Panc1 (cell line): Measurements from ENCODE around the gene MTHFSD. TPM values are rescaled to one million over a fixed set of nuclear protein-coding genes. Genes with fewer than 3 reads are reported as not detected.

Experiments
- ATAC-seq: fragments of 200-7000 bp; cut with Tn5 transposase; 2 replicates; pipeline ENCODE4 v1.9.1; 2020; ENCODE audit warnings: mild to moderate bottlenecking, moderate library complexity
- BruUV-seq: library from RNA; stranded (reverse); fragments of 400-500 nt; replicated peaks from 2 replicates; lab custom pipeline; 2021; lab: Mats Ljungman, UMichigan
- CTCF ChIA-PET: fragments of 300-600 bp; sonication (Branson Sonifier 250); formaldehyde crosslinking; loops from one replicate; lab custom pipeline; 2022; ENCODE audit warnings: antibody characterized with exemption; lab: Charles Lee
- POLR2A ChIA-PET: fragments of 300-600 bp; sonication (Branson Sonifier 250); formaldehyde crosslinking; loops from one replicate; lab custom pipeline; 2022; ENCODE audit warnings: antibody characterized with exemption; lab: Charles Lee
- DNase-seq: peaks from one replicate; pipeline ENCODE4 v3.0.0-alpha.2; 2010; ENCODE audit warnings: low read depth, low spot score
- H3K27ac ChIP-seq: 2 replicates; pipeline ENCODE4 v1.5.1; 2011; ENCODE audit warnings: mild to moderate bottlenecking, low read length, inconsistent platforms
- H3K27me3 ChIP-seq: fragments of 200-500 bp; sonication (Bioruptor generic); 2 replicates; pipeline ENCODE4 v1.6.0; 2014; ENCODE audit warnings: low read length, inconsistent platforms; ENCODE audit not compliant: control insufficient read depth, insufficient read depth
- H3K36me3 ChIP-seq: fragments of 200-500 bp; sonication (Bioruptor generic); 2 replicates; pipeline ENCODE4 v1.5.1; 2014; ENCODE audit warnings: inconsistent platforms, mild to moderate bottlenecking, low read length, moderate library complexity; ENCODE audit not compliant: control insufficient read depth, insufficient read depth
- H3K4me1 ChIP-seq: 2 replicates; pipeline ENCODE4 v1.5.1; 2011; ENCODE audit warnings: inconsistent platforms, mild to moderate bottlenecking, low read length, moderate library complexity; ENCODE audit not compliant: control insufficient read depth, insufficient read depth
- H3K4me3 ChIP-seq, 2 experiments: 2 replicates each; pipeline ENCODE4 v1.5.1; 2011 to 2012; ENCODE audit warnings: low read depth in 2 of 2, low read length in 2 of 2, mild to moderate bottlenecking in 2 of 2, inconsistent platforms in 1 of 2, moderate library complexity in 1 of 2
- H3K9me3 ChIP-seq: fragments of 200-500 bp; sonication (Bioruptor generic); 2 replicates; pipeline ENCODE4 v1.5.1; 2014; ENCODE audit warnings: low read depth, mild to moderate bottlenecking, inconsistent platforms, low read length, moderate library complexity; ENCODE audit not compliant: control insufficient read depth, insufficient read depth
- CTCF ChIP-seq: fragments of 450-650 bp; IDR thresholded peaks from 2 replicates; pipeline ENCODE4 v1.5.1; 2017; ENCODE audit warnings: mild to moderate bottlenecking
- POLR2AphosphoS5 ChIP-seq: IDR thresholded peaks from 2 replicates; pipeline ENCODE4 v1.6.1; 2012; ENCODE audit warnings: mild to moderate bottlenecking, low read depth, low read length, moderate library complexity
- REST ChIP-seq, 2 experiments: IDR thresholded peaks; 2 replicates each; pipeline ENCODE4 v1.6.1; 2011 to 2012; ENCODE audit warnings: low read depth in 2 of 2, control low read depth in 1 of 2, low read length in 1 of 2, mild to moderate bottlenecking in 1 of 2, moderate library complexity in 1 of 2; ENCODE audit not compliant: insufficient read depth in 1 of 2
- SIN3A ChIP-seq: IDR thresholded peaks from 2 replicates; pipeline ENCODE4 v1.6.1; 2012; ENCODE audit warnings: low read depth, mild to moderate bottlenecking, low read length, moderate library complexity, borderline replicate concordance; ENCODE audit not compliant: insufficient read depth
- TCF7L2 ChIP-seq: IDR thresholded peaks from 2 replicates; pipeline ENCODE4 v1.6.1; 2011; ENCODE audit warnings: mild to moderate bottlenecking, low read depth, low read length, inconsistent platforms
- in situ Hi-C: cut with HindIII; loops from 2 replicates; pipeline ENCODE4 v1.10.0; 2016; ENCODE audit warnings: low sequenced_read_pairs, low pct_unique_long_range_greater_than_20kb
- intact Hi-C: fragments of 100-400 bp; cut with micrococcal nuclease; formaldehyde crosslinking; loops from one replicate; pipeline ENCODE4 v1.10.0; 2022; ENCODE audit not compliant: unreplicated experiment
- total RNA-seq: library from RNA; stranded (reverse); gene quantifications from one replicate; pipeline ENCODE4 v1.2.1, GENCODE V29; 2021; ENCODE audit not compliant: unreplicated experiment

The MTHFSD gene
- total RNA-seq, 1 experiment from 2014 or later, result 16.5 TPM

DNA sequence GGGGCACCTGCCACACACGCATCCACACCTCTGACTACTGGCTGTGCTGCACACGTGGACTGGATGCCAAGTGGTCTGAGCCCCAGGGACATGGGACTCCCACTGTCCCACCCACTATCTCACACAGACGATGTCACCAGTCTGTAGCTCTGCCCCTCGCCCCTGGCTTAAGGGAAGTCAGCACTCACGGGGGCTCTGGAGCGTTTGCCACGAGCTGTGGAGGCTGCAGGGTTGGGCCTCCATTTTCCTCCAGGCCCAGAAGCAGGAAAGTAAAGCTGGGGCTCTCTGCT lies 22.6 kb downstream of the MTHFSD start:
- intact Hi-C loops, result no loop called here
- no peak for DNase-seq
- CTCF ChIA-PET, result no interaction called here
- in situ Hi-C loops, result no loop called here
- Histone ChIP-seq H3K27ac (no peak overlapping the region), H3K4me3 (no peak overlapping the region), H3K27me3 (no peaks in the 10 kb centered on the region), H3K9me3 (no peaks in the 10 kb centered on the region), H3K4me1 (no peaks in the 10 kb centered on the region), H3K36me3 (no peaks in the 10 kb centered on the region)
- no peak for ATAC-seq
- TF ChIP-seq REST (IDR thresholded peaks at IDR 0.05; ENCODE audit: insufficient read depth in 1 of 2, low read depth in 2 of 2, low read length in 1 of 2), result no peak
- no peak for TF ChIP-seq TCF7L2
- TF ChIP-seq POLR2AphosphoS5, result no peak
- TF ChIP-seq CTCF, result no peak
- TF ChIP-seq SIN3A, result no peak
- POLR2A ChIA-PET, result no interaction called here
- no TSS peak for BruUV-seq

DNA sequence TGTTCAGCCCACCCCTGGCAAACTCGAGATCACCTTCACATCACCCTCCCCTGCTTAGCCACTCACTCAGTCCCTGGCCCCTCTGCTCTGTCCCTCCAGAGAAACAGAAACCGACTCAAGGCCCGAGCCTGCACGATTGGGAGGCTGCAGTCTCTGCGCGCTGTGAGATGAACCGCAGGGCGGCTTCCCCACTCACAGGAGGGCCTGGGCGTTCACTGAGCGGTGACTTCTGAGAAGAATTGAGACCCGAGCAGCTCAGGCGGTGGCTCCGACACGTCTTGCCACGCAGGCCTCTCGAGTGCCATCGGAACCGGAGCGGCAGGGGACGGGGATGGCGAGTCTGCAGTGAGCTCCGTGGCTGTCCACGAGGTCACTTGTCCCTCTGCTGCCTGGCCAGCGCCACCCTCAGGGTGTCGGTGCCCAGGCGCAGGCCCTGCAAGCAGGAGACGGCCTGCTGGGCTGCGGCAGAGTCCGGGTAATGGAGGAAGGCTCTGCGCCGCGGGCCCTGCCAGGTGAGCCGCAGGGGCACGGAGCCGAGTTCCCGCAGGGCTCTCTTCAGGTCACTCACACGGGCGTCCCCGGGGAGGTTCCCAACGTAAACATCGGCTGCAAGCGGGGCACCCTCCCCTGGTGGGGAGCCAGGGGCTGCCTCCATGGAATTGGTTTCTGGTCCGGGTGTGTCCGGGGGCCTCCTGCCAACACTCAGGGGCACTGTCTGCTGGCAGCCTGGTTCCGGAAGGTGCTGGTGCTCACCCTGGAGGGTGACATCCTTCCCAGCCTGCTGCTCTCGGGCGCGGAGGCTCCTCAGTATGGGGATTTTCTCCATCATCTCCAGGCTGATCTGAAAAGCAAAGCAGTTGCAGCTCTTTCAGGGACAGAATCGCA lies 23.2 kb downstream of the MTHFSD start:
- DNase-seq (no peak), ATAC-seq (no peak; the same call in 1 of the 2 replicates)
- Histone ChIP-seq H3K4me3 (no peak overlapping the region), H3K36me3 (no peaks in the 10 kb centered on the region), H3K27ac (no peak overlapping the region), H3K9me3 (no peaks in the 10 kb centered on the region), H3K27me3 (no peaks in the 10 kb centered on the region), H3K4me1 (no peaks in the 10 kb centered on the region)
- no peak for TF ChIP-seq SIN3A
- TF ChIP-seq REST (IDR thresholded peaks at IDR 0.05; ENCODE audit: insufficient read depth in 1 of 2, low read depth in 2 of 2, low read length in 1 of 2), result no peak
- TF ChIP-seq CTCF, result no peak
- no peak for TF ChIP-seq TCF7L2
- TF ChIP-seq POLR2AphosphoS5, result no peak
- in situ Hi-C loops (no loop called here), intact Hi-C loops (no loop called here)
- CTCF ChIA-PET, result no interaction called here
- POLR2A ChIA-PET, result no interaction called here
- no TSS peak for BruUV-seq
